Fibroblast of pulmonary artery (primary cell): Measurements from ENCODE around the gene PPRC1.

Experiments
- DNase-seq: peaks from one replicate; pipeline ENCODE4 v3.0.0-alpha.2; 2010; ENCODE audit warnings: low read depth
- H3K4me3 ChIP-seq: replicated peaks from 2 replicates; pipeline ENCODE4 v1.5.1; 2011; ENCODE audit warnings: low read depth, mild to moderate bottlenecking, control low read depth, low read length, moderate library complexity
- CTCF ChIP-seq: IDR thresholded peaks from 2 replicates; pipeline ENCODE4 v1.5.1; 2011; ENCODE audit warnings: mild to moderate bottlenecking, control low read depth, low read length, inconsistent platforms; ENCODE audit errors: missing control alignments

PPRC1 gene

GRCh38 chr10:102101152-102101551, 31.7 kb upstream of the PPRC1 start:
- no peak overlapping the region for H3K4me3 ChIP-seq
- no peak for DNase-seq
- no peak for TF ChIP-seq CTCF

- TF ChIP-seq CTCF = no peak
- H3K4me3 ChIP-seq = no peak overlapping the region
- no peak for DNase-seq
Measured at GRCh38 chr10:102102421-102102820, 30.4 kb upstream of the PPRC1 start.

- no peak for TF ChIP-seq CTCF
- no peak for DNase-seq
- H3K4me3 ChIP-seq = no peak overlapping the region
Measured at GRCh38 chr10:102106998-102107397, 25.8 kb upstream of the PPRC1 start.

- no peak for TF ChIP-seq CTCF
- H3K4me3 ChIP-seq = no peak overlapping the region
- DNase-seq = no peak
Measured at GRCh38 chr10:102109166-102110116, 23.4 kb upstream of the PPRC1 start.

GRCh38 chr10:102111276-102111675, 21.6 kb upstream of the PPRC1 start:
- no peak overlapping the region for H3K4me3 ChIP-seq
- DNase-seq = no peak
- TF ChIP-seq CTCF = no peak

- no peak for DNase-seq
- TF ChIP-seq CTCF = peak; percentile 18
- H3K4me3 ChIP-seq = peak overlapping the region; percentile 79
Measured at GRCh38 chr10:102112210-102112817, 20.5 kb upstream of the PPRC1 start.
